Measurements from ENCODE around the gene PRDM11. TPM values are rescaled to one million over a fixed set of nuclear protein-coding genes. Genes with fewer than 3 reads are reported as not detected.

Gene PRDM11
- total and polyA plus RNA-seq, 3 experiments from 2014 or later: 3.1 to 7.7 (median 5.6) TPM

- Mint-ChIP-seq H3K4me3 (no peak overlapping the region), H3K9me3 (no peaks in the 10 kb centered on the region), H3K27me3 (peaks cover 0 to 2% of the 10 kb centered on the region in 2 donors), H3K27ac (peak overlapping the region in 2 of 8 donors; percentile 38 to 51), H3K36me3 (peaks cover 0 to 6% (median 4%) of the 10 kb centered on the region in 3 donors), H3K4me1 (peaks cover 17 to 53% (median 25%) of the 10 kb centered on the region in 3 donors)
- Histone ChIP-seq H3K4me3 (ENCODE audit: low read length) (no peak overlapping the region), H3K27ac (ENCODE audit: low read depth, low read length) (no peak overlapping the region), H3K9me3 (ENCODE audit: low read length) (no peaks in the 10 kb centered on the region), H3K27me3 (ENCODE audit: insufficient read depth, low read length, poor library complexity, severe bottlenecking) (no peaks in the 10 kb centered on the region), H3K36me3 (ENCODE audit: insufficient read depth, low read length) (no peaks in the 10 kb centered on the region), H3K4me1 (ENCODE audit: insufficient read depth, low read length) (no peaks in the 10 kb centered on the region)
- ChIA-PET POLR2A (no interaction called here), CTCF (interaction anchor here (1.3 kb wide), 1 partner anchor 27 kb away, joined by 4 read pairs; no protein-coding TSS in a partner anchor)
- no peak for DNase-seq
Measured at GRCh38 chr11:45159781-45160365, 13.4 kb downstream of the PRDM11 start.

GRCh38 chr11:45161252-45162063 is 15.0 kb downstream of the PRDM11 start:
- H3K9me3 Mint-ChIP-seq: no peaks in the 10 kb centered on the region
- Histone ChIP-seq H3K27ac (ENCODE audit: low read depth, low read length) (no peak overlapping the region), H3K4me1 (ENCODE audit: insufficient read depth, low read length) (no peaks in the 10 kb centered on the region), H3K36me3 (ENCODE audit: insufficient read depth, low read length) (no peaks in the 10 kb centered on the region), H3K4me3 (ENCODE audit: low read length) (no peak overlapping the region), H3K9me3 (ENCODE audit: low read length) (no peaks in the 10 kb centered on the region), H3K27me3 (ENCODE audit: insufficient read depth, low read length, poor library complexity, severe bottlenecking) (no peaks in the 10 kb centered on the region)
- H3K27ac Mint-ChIP-seq: peak overlapping the region in 1 of 8 donors; percentile 41
- ChIA-PET POLR2A (no interaction called here), CTCF (no interaction called here)
- no peak for DNase-seq
- H3K4me3 Mint-ChIP-seq: no peak overlapping the region
- peaks cover 0 to 9% (median 5%) of the 10 kb centered on the region in 3 donors for H3K36me3 Mint-ChIP-seq
- peaks cover 0 to 2% of the 10 kb centered on the region in 2 donors for H3K27me3 Mint-ChIP-seq
- peaks cover 11 to 46% (median 16%) of the 10 kb centered on the region in 3 donors for H3K4me1 Mint-ChIP-seq

GRCh38 chr11:45162064-45162375 is 15.6 kb downstream of the PRDM11 start:
- H3K27me3 ChIP-seq (ENCODE audit: insufficient read depth, low read length, poor library complexity, severe bottlenecking): no peaks in the 10 kb centered on the region
- no peak overlapping the region for H3K27ac ChIP-seq (ENCODE audit: low read depth, low read length)
- no peak overlapping the region for H3K4me3 Mint-ChIP-seq
- H3K36me3 ChIP-seq (ENCODE audit: insufficient read depth, low read length): no peaks in the 10 kb centered on the region
- H3K4me3 ChIP-seq (ENCODE audit: low read length): no peak overlapping the region
- H3K9me3 ChIP-seq (ENCODE audit: low read length): no peaks in the 10 kb centered on the region
- peaks cover 0 to 6% (median 2%) of the 10 kb centered on the region in 3 donors for H3K36me3 Mint-ChIP-seq
- POLR2A ChIA-PET: no interaction called here
- CTCF ChIA-PET: no interaction called here
- H3K4me1 Mint-ChIP-seq: peaks cover 9 to 46% (median 15%) of the 10 kb centered on the region in 3 donors
- DNase-seq: no peak
- H3K4me1 ChIP-seq (ENCODE audit: insufficient read depth, low read length): no peaks in the 10 kb centered on the region
- no peaks in the 10 kb centered on the region for H3K27me3 Mint-ChIP-seq
- no peaks in the 10 kb centered on the region for H3K9me3 Mint-ChIP-seq
- H3K27ac Mint-ChIP-seq: no peak overlapping the region

- H3K4me1 ChIP-seq (ENCODE audit: insufficient read depth, low read length): no peaks in the 10 kb centered on the region
- Mint-ChIP-seq H3K36me3 (peaks cover 0 to 5% (median 2%) of the 10 kb centered on the region in 3 donors), H3K27ac (peak overlapping the region in 2 of 8 donors; percentile 18 to 47), H3K27me3 (no peaks in the 10 kb centered on the region), H3K9me3 (no peaks in the 10 kb centered on the region), H3K4me1 (peaks cover 6 to 40% (median 23%) of the 10 kb centered on the region in 3 donors), H3K4me3 (no peak overlapping the region)
- H3K9me3 ChIP-seq (ENCODE audit: low read length): no peaks in the 10 kb centered on the region
- H3K27ac ChIP-seq (ENCODE audit: low read depth, low read length): no peak overlapping the region
- no peak for DNase-seq
- POLR2A ChIA-PET: no interaction called here
- H3K27me3 ChIP-seq (ENCODE audit: insufficient read depth, low read length, poor library complexity, severe bottlenecking): no peaks in the 10 kb centered on the region
- no peak overlapping the region for H3K4me3 ChIP-seq (ENCODE audit: low read length)
- CTCF ChIA-PET: no interaction called here
- H3K36me3 ChIP-seq (ENCODE audit: insufficient read depth, low read length): no peaks in the 10 kb centered on the region
Measured at GRCh38 chr11:45162916-45163879, 16.8 kb downstream of the PRDM11 start.

GRCh38 chr11:45163956-45164575 is 17.6 kb downstream of the PRDM11 start:
- Mint-ChIP-seq H3K27ac (no peak overlapping the region), H3K36me3 (peaks cover 0 to 5% (median 2%) of the 10 kb centered on the region in 3 donors), H3K27me3 (no peaks in the 10 kb centered on the region), H3K4me3 (no peak overlapping the region), H3K9me3 (no peaks in the 10 kb centered on the region), H3K4me1 (peaks cover 6 to 35% (median 23%) of the 10 kb centered on the region in 3 donors)
- Histone ChIP-seq H3K9me3 (ENCODE audit: low read length) (no peaks in the 10 kb centered on the region), H3K36me3 (ENCODE audit: insufficient read depth, low read length) (no peaks in the 10 kb centered on the region), H3K27ac (ENCODE audit: low read depth, low read length) (no peak overlapping the region), H3K4me3 (ENCODE audit: low read length) (no peak overlapping the region), H3K4me1 (ENCODE audit: insufficient read depth, low read length) (no peaks in the 10 kb centered on the region), H3K27me3 (ENCODE audit: insufficient read depth, low read length, poor library complexity, severe bottlenecking) (no peaks in the 10 kb centered on the region)
- DNase-seq: no peak
- ChIA-PET POLR2A (no interaction called here), CTCF (no interaction called here)

- Mint-ChIP-seq H3K27me3 (no peaks in the 10 kb centered on the region), H3K27ac (no peak overlapping the region), H3K4me1 (peaks cover 12 to 32% (median 23%) of the 10 kb centered on the region in 3 donors), H3K4me3 (no peak overlapping the region), H3K36me3 (peaks cover 0 to 5% (median 2%) of the 10 kb centered on the region in 3 donors), H3K9me3 (no peaks in the 10 kb centered on the region)
- H3K27me3 ChIP-seq (ENCODE audit: insufficient read depth, low read length, poor library complexity, severe bottlenecking): no peaks in the 10 kb centered on the region
- no peaks in the 10 kb centered on the region for H3K9me3 ChIP-seq (ENCODE audit: low read length)
- CTCF ChIA-PET: no interaction called here
- H3K4me1 ChIP-seq (ENCODE audit: insufficient read depth, low read length): no peaks in the 10 kb centered on the region
- no peak overlapping the region for H3K27ac ChIP-seq (ENCODE audit: low read depth, low read length)
- POLR2A ChIA-PET: no interaction called here
- DNase-seq: no peak
- H3K4me3 ChIP-seq (ENCODE audit: low read length): no peak overlapping the region
- no peaks in the 10 kb centered on the region for H3K36me3 ChIP-seq (ENCODE audit: insufficient read depth, low read length)
Measured at GRCh38 chr11:45165386-45165785, 18.9 kb downstream of the PRDM11 start.

- ChIA-PET POLR2A (no interaction called here), CTCF (no interaction called here)
- Histone ChIP-seq H3K27ac (ENCODE audit: low read depth, low read length) (no peak overlapping the region), H3K27me3 (ENCODE audit: insufficient read depth, low read length, poor library complexity, severe bottlenecking) (no peaks in the 10 kb centered on the region), H3K9me3 (ENCODE audit: low read length) (no peaks in the 10 kb centered on the region), H3K4me3 (ENCODE audit: low read length) (no peak overlapping the region), H3K36me3 (ENCODE audit: insufficient read depth, low read length) (no peaks in the 10 kb centered on the region), H3K4me1 (ENCODE audit: insufficient read depth, low read length) (no peaks in the 10 kb centered on the region)
- H3K27me3 Mint-ChIP-seq: no peaks in the 10 kb centered on the region
- H3K4me3 Mint-ChIP-seq: no peak overlapping the region
- H3K9me3 Mint-ChIP-seq: no peaks in the 10 kb centered on the region
- peak overlapping the region in 1 of 8 donors; percentile 65 for H3K27ac Mint-ChIP-seq
- peaks cover 0 to 5% (median 2%) of the 10 kb centered on the region in 3 donors for H3K36me3 Mint-ChIP-seq
- DNase-seq: no peak
- H3K4me1 Mint-ChIP-seq: peaks cover 12 to 31% (median 23%) of the 10 kb centered on the region in 3 donors
Measured at GRCh38 chr11:45165806-45166603, 19.6 kb downstream of the PRDM11 start.
